SH-SY5Y (cell line): ENCODE results near the gene RPS6KA2.

Experiments
- GATA2 ChIP-seq: IDR thresholded peaks from 2 replicates; pipeline ENCODE4 v1.6.1; 2011; ENCODE audit warnings: mild to moderate bottlenecking, low read depth, low read length
- GATA3 ChIP-seq: IDR thresholded peaks from 2 replicates; pipeline ENCODE4 v1.6.1; 2011; ENCODE audit warnings: low read depth, mild to moderate bottlenecking, low read length, moderate library complexity

DNA sequence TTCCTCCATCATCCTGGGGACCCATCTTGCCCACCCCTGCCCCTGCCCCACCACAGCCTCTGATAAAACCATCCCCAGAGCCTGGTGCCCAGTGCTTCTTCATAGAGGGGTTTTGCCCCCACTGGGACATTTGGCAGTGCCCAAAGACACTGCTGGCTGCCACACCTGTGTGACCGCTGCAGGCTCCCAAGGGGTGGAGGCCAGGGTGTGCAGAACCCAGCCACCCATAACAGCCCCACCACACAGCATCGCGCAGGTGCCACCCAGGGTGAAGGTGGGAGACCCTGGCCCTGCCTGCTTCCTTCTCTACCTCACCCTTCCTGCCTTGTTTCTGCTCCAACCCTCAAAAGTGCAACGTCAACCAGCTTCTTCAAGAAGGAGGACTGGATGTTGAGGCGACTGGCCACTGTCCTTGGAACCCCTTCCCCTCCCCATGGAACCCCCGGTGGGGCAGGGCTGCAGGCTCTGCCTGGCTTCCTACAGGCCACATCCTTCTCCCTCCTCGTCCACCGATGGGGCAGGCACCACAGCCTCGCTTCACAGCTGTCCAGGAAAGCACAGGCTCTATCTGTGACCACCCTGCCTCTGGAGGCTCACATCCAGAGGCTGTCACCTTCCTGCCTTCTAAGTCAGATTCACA lies 165.1 kb downstream of the RPS6KA2 start:
- TF ChIP-seq GATA2 (no peak), GATA3 (no peak)
